ENCODE results near the gene MEX3D.
A peak's percentile ranks its signal among the peaks of the same experiment; 100 is the strongest.

The MEX3D gene

GRCh38 chr19:1593501-1593772 is 25.3 kb upstream of the MEX3D start:
- DNase-seq (ENCODE audit: low spot score), result no peak

- DNase-seq (ENCODE audit: low spot score), result peak; percentile 83
Observed at GRCh38 chr19:1592755-1593500, 24.8 kb upstream of the MEX3D start, which contains the start of gene MBD3. Gene MBD3, minus strand, starts transcription at chr19:1592865. Its CDS starts 234 bp downstream, at chr19:1592631.

- peak; percentile 68 for DNase-seq (ENCODE audit: low spot score)
Observed at GRCh38 chr19:1592024-1592754, 24.1 kb upstream of the MEX3D start.

DNA sequence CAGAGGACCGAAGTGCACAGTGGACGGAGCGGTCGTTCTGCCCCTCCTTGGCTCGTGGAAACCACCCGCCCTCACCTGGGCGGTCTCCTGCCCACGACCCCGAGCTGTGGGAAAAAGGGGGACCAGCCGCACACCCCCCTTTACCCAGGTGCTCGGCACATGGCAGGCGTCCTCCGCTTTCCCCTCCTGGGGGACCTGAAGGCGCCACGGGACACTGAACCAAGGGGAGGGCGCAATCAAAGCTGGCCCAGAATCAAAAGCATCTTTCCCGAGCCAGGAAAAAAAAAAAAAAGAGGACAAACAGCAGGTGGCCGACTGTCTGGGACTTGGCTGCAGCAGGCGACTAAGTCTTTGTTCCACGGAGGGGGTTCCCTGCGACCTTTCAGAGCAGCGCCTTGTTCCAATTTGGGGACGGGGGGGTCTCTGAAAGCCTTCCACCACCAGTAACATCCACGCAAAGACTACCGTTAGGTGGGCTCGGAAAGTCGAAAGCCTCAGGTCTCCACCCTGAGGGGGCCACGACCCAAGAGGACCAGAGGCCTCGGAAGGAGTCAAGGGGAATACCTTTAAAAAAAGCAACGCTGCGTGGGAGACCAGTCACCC is 23.4 kb upstream of the MEX3D start:
- DNase-seq (ENCODE audit: low spot score), result no peak

DNA sequence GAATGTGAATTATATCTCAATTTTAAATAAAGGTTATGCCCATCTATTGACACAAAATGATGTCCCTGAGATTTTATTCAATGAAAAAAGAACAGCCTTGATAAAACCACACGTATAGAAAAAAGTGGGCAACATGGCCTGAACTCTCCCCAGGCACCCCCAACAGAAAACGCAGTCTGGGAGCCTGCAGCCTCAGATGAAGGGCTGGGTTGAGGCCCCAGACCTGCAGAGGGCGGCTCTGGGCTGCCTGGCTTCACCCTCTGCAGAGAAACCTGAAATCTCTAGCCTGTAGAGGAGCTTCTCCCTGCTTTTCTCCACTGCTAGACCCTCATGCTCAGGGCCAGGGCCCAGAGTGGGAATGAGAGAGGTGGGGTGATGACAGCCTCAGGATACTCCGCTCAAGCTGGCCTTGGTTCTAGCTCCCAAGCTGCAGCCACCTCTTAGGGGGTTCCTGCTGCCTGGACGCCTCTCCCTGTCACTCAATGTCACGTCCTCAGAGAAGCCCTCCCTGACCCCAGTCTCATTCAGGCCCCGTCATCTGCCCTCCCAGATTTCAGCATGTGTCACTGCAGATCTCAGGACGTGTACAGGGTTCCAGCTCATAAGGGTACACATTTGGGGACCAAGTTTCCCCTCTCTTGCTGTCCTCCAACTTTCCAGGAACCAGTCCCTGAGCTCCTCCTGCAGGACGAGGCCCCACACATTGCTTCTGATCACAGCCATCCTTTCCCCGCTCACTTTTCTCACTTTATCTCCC is 22.7 kb upstream of the MEX3D start:
- no peak for DNase-seq (ENCODE audit: low spot score)

DNA sequence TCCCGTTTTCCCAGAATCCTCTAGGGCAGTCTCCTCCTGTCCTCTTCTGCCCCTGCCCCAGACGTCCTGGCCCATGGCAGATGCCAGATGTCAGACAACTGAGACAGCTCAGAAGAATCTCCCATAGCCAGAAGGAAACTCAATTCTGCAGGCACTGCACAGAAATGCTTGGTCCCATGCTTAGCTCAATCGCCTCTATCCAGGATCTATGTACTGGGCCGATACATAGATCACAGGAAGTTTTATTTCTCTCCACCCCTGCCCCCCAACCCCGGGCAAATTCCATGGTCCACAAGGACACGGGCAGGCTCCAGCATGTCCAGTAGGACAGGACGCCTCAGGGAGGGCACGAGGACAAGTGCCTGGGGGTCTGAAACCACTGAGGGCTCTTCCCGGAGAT is 19.7 kb upstream of the MEX3D start:
- no peak for DNase-seq (ENCODE audit: low spot score)

DNA sequence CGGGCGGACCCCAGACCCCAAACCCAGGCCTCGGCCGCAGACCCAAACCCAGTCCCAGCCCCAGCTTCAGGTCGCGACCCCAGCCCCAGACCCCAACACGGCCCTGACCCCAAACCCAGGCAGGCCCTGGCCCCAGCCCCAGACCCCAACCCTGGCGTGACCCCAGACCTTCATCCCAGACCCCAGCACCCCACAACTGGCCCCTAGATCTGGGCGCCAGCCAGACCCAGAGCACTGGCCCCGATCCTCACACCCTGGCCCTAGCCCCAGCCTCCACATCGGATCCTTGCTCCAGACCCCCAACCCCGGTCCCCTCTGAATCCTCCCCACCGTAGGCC is 17.1 kb upstream of the MEX3D start:
- no peak for DNase-seq (ENCODE audit: low spot score)

DNA sequence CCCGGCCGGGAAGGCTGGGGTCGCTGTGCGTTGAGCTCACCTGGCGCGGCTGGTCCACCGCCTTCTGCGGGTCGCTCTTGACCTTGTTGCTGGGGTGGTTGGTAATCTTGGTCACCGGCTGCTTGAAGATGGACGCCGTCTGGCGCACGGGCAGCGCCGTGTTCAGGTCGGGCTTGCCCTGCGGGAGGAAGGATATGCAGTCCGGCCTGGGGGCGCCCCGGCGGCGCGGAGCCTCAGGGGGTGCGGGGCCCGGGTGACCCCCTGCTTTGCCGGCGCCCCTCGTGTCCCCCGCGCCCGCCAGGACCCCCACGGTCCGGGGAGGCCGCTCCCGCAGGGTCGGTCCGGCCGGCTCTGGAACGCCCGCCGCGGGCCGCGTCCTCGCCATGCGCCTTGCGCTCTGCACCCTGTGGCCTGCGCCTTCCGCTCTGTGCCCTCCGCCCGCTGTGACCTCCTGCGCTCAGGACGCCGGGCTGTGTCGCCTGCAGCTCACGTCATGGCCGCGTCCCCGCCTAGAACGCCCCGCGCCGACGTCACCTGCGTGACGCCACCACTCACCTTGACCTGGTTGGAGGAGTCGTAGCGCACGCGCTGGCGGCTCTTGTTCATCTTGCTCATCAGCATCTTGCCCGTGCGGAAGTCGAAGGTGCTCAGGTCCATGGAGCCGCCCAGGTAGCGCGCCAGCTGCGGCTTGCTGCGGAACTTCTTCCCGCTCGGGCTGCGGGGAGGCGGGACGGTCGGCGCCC is 16.5 kb upstream of the MEX3D start:
- DNase-seq (ENCODE audit: low spot score), result no peak

- no peak for DNase-seq (ENCODE audit: low spot score)
Observed at GRCh38 chr19:1582201-1582600, 14.1 kb upstream of the MEX3D start.

GRCh38 chr19:1580957-1581356 is 12.8 kb upstream of the MEX3D start:
- DNase-seq (ENCODE audit: low spot score), result no peak

- no peak for DNase-seq (ENCODE audit: low spot score)
Observed at GRCh38 chr19:1580382-1580781, 12.3 kb upstream of the MEX3D start.

- DNase-seq (ENCODE audit: low spot score), result no peak
Observed at GRCh38 chr19:1579222-1579621, 11.1 kb upstream of the MEX3D start.

GRCh38 chr19:1577929-1578618 is 9.9 kb upstream of the MEX3D start:
- no peak for DNase-seq (ENCODE audit: low spot score)

GRCh38 chr19:1577090-1577928 is 9.2 kb upstream of the MEX3D start:
- DNase-seq (ENCODE audit: low spot score), result no peak

DNA sequence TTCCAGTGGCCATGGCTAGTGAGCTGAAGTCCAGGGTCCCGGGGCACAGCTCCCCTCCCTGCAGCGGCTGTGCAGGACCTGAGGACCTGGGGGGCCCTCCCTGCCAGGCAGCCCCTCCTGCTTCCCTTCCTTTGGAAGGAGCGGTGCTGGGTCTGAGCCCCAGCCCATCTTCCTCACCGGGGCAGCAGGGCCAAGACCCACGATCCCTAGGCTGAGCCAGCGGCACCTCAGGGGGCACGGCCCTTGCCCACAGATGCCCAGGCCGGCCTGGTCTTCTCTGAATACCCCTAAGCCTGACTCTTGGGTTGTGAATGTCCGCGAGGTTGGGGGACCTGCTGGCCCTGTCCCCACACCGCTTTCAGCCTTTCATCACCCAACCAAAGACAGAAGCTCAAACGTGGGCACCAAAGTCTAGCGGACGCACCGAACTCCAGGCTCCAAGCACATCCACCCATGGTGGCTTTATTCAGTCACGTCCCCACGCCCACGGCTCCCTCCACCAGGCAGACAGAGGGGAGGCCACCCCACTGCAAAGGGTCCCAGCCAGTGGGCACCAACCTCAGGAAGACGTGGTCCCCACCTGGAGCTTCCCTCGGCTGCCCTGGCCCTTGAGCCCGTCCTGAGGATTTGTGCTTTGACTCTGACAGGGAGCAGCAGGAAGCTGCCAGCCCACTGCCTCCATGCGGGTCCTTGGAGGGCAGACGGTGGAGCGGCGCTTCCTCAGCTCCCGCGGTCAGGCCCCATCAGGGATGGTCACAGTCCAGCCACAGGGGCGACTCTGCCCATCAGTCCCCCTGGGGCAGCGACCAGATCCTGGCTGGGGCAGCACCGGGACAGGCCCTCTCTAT is 8.3 kb upstream of the MEX3D start:
- no peak for DNase-seq (ENCODE audit: low spot score)

- no peak for DNase-seq (ENCODE audit: low spot score)
Observed at GRCh38 chr19:1575323-1576241, 7.5 kb upstream of the MEX3D start.

- DNase-seq (ENCODE audit: low spot score), result no peak
Observed at GRCh38 chr19:1574354-1575136, 6.4 kb upstream of the MEX3D start.

GRCh38 chr19:1572795-1573194 is 4.7 kb upstream of the MEX3D start:
- DNase-seq (ENCODE audit: low spot score), result no peak

All from SW480 (cell line).